HFF-Myc (cell line): Measurements from ENCODE around the gene KRT80.

Source experiments
- DNase-seq: peaks from one replicate; pipeline ENCODE4 v3.0.0-alpha.2; 2011; ENCODE audit warnings: low read depth; ENCODE audit errors: extremely low read depth
- H3K4me3 ChIP-seq: replicated peaks from 2 replicates; pipeline ENCODE4 v1.5.1; 2011; ENCODE audit warnings: low read depth, mild to moderate bottlenecking, control low read depth, low read length
- CTCF ChIP-seq: IDR thresholded peaks from 2 replicates; pipeline ENCODE4 v1.5.1; 2012; ENCODE audit warnings: mild to moderate bottlenecking, low read depth, low read length, control low read depth; ENCODE audit errors: missing control alignments

KRT80 gene

DNA sequence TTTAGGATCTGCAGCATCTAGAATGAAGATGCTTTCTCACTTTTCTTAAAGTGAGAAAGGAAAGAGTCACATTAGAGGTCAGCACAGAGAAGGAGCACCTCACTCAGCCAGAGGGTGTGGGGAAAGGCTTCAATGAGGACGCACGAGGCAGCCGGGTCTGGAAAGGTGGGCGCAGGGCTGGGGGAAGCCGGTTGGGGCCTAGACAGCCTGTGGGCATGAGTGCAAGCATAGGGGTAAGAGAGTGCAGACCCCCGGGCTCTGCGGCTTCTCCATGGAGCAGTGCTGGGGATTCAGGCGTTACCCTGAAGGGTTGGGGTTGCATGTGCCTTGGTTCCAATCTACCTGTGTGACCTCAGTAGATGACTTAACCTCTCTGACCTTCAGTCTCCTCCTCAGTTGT, 49.9 kb downstream of the KRT80 start:
- no peak for TF ChIP-seq CTCF
- DNase-seq, result no peak
- no peak overlapping the region for H3K4me3 ChIP-seq

DNA sequence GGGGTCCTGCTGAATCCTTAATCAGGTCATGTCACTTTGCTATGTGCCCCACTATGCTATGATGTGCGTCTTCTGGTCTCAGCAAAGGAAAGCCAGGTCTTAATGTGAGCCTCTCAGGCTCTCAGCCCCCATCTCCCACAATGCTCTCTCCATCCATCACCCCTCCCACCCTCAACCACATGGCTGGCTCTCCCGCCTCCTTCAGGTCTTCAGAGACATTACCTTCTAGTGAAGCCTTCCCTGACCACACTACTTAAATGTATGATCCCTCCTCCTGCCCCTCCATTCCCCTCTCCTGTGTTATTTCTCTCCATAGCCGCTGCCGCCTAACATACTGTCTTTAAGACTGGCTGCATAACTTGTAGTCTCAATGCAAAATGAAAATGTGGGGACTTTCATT, 50.5 kb downstream of the KRT80 start:
- DNase-seq, result no peak
- TF ChIP-seq CTCF, result peak; percentile 7
- H3K4me3 ChIP-seq, result no peak overlapping the region

GRCh38 chr12:52139579-52140062, 52.2 kb downstream of the KRT80 start:
- DNase-seq, result no peak
- H3K4me3 ChIP-seq, result no peak overlapping the region
- TF ChIP-seq CTCF, result peak; percentile 84

- H3K4me3 ChIP-seq, result no peak overlapping the region
- DNase-seq, result no peak
- no peak for TF ChIP-seq CTCF
Observed at GRCh38 chr12:52139147-52139546, 52.7 kb downstream of the KRT80 start.

DNA sequence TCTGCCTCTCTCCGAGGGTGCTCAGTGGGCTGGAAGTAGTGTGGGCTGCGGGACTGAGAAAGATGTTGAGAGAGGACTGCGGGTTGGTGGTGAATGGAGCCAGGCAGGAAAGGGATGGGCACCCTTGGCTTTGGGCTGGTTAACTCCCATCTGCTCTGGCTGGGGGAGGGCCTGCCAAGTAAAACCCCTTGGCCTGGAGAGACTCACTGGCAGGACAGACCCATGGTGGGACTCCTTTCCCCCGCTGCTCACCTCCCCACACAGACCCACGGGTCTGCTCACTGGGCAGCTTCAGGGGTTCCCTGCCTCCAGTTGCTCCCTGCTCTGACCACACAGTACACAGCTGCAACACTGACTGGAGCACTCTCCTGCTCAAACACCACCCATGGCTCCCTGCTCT, 54.1 kb downstream of the KRT80 start:
- TF ChIP-seq CTCF, result no peak
- H3K4me3 ChIP-seq, result no peak overlapping the region
- no peak for DNase-seq

DNA sequence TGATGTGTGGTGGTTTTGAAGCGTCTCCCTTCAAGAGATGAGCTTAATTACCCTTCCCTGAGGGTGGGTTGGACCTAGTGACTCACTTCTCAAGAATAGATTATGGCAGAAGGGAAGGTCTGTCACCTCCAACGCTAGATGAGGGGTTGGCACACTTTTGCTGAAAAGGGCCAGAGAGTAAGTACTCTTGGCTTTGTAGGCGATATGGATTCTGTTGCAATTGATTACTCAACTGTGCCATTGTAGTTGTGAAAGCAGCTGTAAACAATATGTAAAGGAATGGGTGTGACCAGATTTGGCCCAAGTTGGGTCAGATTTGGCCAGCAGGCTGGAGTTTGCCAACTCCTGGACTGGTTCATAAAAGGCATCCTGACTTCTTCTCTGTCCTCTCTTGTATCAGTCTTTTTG, 59.1 kb downstream of the KRT80 start:
- TF ChIP-seq CTCF, result no peak
- H3K4me3 ChIP-seq, result no peak overlapping the region
- no peak for DNase-seq

GRCh38 chr12:52130711-52131110, 61.1 kb downstream of the KRT80 start:
- TF ChIP-seq CTCF, result no peak
- H3K4me3 ChIP-seq, result no peak overlapping the region
- no peak for DNase-seq
